ENCODE results near the gene KCNIP4. TPM values are rescaled to one million over a fixed set of nuclear protein-coding genes. Genes with fewer than 3 reads are reported as not detected.
"Not testable (repeated sequence)": the region's sequence is repeated elsewhere in the genome, so short reads cannot be mapped to it uniquely, and the experiment has no call there.

Gene KCNIP4
- polyA plus RNA-seq, 5 donors: 2.2 to 5.2 (median 4.9) TPM

- no peak for DNase-seq
These were observed 573.8 kb downstream of the KCNIP4 start for GRCh38 chr4:21374641-21375368.

- no peak for DNase-seq
These were observed 581.0 kb downstream of the KCNIP4 start for GRCh38 chr4:21367567-21367966.

GRCh38 chr4:21366840-21367239 is 581.7 kb downstream of the KCNIP4 start:
- DNase-seq: no peak

- no peak for DNase-seq
These were observed 582.3 kb downstream of the KCNIP4 start for GRCh38 chr4:21366312-21366711.

GRCh38 chr4:21363701-21364100 is 584.9 kb downstream of the KCNIP4 start:
- DNase-seq: no peak

GRCh38 chr4:21352354-21352753 is 596.2 kb downstream of the KCNIP4 start:
- DNase-seq: not testable (repeated sequence)

- no peak for DNase-seq
These were observed 601.4 kb downstream of the KCNIP4 start for GRCh38 chr4:21347142-21347541.

GRCh38 chr4:21327976-21328700 is 620.4 kb downstream of the KCNIP4 start:
- no peak for DNase-seq

GRCh38 chr4:21320034-21320433 is 628.5 kb downstream of the KCNIP4 start:
- DNase-seq: no peak

GRCh38 chr4:21307709-21308108 is 640.9 kb downstream of the KCNIP4 start:
- no peak for DNase-seq

GRCh38 chr4:21304540-21304887 is 644.1 kb downstream of the KCNIP4 start:
- DNase-seq: no peak

- peak in 1 of 2 donors; percentile 3 for DNase-seq
These were observed 658.0 kb downstream of the KCNIP4 start for GRCh38 chr4:21290562-21290961.

GRCh38 chr4:21276046-21276445 is 672.5 kb downstream of the KCNIP4 start:
- DNase-seq: no peak

GRCh38 chr4:21271439-21272052 is 677.0 kb downstream of the KCNIP4 start:
- DNase-seq: no peak

GRCh38 chr4:21248331-21248730 is 700.2 kb downstream of the KCNIP4 start:
- DNase-seq: no peak

GRCh38 chr4:21242163-21242562 is 706.4 kb downstream of the KCNIP4 start:
- DNase-seq: no peak

GRCh38 chr4:21226637-21227538 is 721.7 kb downstream of the KCNIP4 start:
- peak; percentile 5 to 6 for DNase-seq

- no peak for DNase-seq
These were observed 736.7 kb downstream of the KCNIP4 start for GRCh38 chr4:21211846-21212245.

- DNase-seq: no peak
These were observed 738.7 kb downstream of the KCNIP4 start for GRCh38 chr4:21209860-21210259.

GRCh38 chr4:21205821-21206531 is 742.6 kb downstream of the KCNIP4 start:
- no peak for DNase-seq

- no peak for DNase-seq
These were observed 745.2 kb downstream of the KCNIP4 start for GRCh38 chr4:21203416-21203815.

Data from right lung (tissue), 5 donors.